Tibial nerve (tissue), 4 donors: ENCODE data around the gene TMEM19.

Source experiments
- EP300 ChIP-seq, 2 donors: sonication (generic); formaldehyde crosslinking; IDR thresholded peaks; one replicate each; pipeline ENCODE4 v1.6.1; 2017; ENCODE audit warnings: antibody characterized with exemption in 2 of 2, mild to moderate bottlenecking in 1 of 2
- TF ChIP-seq, protein P1 (sequence below), 5 experiments: fragments of 200-600 bp in 3 of 5; fragments of 450-650 bp in 2 of 5; sonication (generic) in 3 of 5; IDR thresholded peaks; one replicate each; pipeline ENCODE4 v1.5.1; 2016 to 2019; ENCODE audit warnings: antibody characterized with exemption in 5 of 5, mild to moderate bottlenecking in 3 of 5, moderate library complexity in 2 of 5

DNA sequence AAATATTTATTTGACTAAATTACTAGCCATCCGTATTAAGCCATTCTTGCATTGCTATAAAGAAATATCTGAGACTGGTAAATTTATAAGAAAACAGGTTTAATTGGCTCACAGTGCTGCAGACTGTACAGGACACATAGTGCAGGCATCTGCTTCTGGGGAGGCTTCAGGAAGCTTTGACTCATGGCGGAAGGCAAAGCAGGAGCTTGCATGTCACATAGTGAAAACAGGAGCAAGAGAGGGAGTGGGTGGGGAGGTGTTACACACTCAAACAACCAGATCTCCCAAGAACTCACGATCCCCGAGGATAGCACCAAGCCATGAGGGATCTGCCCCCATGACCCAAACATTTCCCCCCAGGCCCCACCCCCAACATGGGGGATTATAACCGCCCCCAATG lies 42.1 kb downstream of the TMEM19 start:
- TF ChIP-seq EP300 (IDR thresholded peaks at IDR 0.05): no peak
- TF ChIP-seq, protein P1, sequence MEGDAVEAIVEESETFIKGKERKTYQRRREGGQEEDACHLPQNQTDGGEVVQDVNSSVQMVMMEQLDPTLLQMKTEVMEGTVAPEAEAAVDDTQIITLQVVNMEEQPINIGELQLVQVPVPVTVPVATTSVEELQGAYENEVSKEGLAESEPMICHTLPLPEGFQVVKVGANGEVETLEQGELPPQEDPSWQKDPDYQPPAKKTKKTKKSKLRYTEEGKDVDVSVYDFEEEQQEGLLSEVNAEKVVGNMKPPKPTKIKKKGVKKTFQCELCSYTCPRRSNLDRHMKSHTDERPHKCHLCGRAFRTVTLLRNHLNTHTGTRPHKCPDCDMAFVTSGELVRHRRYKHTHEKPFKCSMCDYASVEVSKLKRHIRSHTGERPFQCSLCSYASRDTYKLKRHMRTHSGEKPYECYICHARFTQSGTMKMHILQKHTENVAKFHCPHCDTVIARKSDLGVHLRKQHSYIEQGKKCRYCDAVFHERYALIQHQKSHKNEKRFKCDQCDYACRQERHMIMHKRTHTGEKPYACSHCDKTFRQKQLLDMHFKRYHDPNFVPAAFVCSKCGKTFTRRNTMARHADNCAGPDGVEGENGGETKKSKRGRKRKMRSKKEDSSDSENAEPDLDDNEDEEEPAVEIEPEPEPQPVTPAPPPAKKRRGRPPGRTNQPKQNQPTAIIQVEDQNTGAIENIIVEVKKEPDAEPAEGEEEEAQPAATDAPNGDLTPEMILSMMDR (IDR thresholded peaks at IDR 0.05): no peak
